ENCODE measurements around the gene PNPLA1.

Gene PNPLA1

GRCh38 chr6:36269834-36270705, at the start of gene PNPLA1:
PNPLA1 (plus strand) TSS chr6:36270060; CDS start chr6:36270460, 400 bp downstream.
- Mint-ChIP-seq H3K36me3 (no peaks in the 10 kb centered on the region), H3K27ac (no peak within 1 kb of the TSS), H3K4me1 (ENCODE audit: low read depth) (no peaks in the 10 kb centered on the region), H3K4me3 (no peak within 1 kb of the TSS), H3K9me3 (ENCODE audit: low read depth) (no peaks in the 10 kb centered on the region), H3K27me3 (no peaks in the 10 kb centered on the region)

- Mint-ChIP-seq H3K4me1 (ENCODE audit: low read depth) (no peaks in the 10 kb centered on the region), H3K36me3 (peaks cover 16% of the 10 kb centered on the region), H3K9me3 (ENCODE audit: low read depth) (no peaks in the 10 kb centered on the region), H3K4me3 (no peak overlapping the region), H3K27ac (no peak overlapping the region), H3K27me3 (no peaks in the 10 kb centered on the region)
Observed at GRCh38 chr6:36220226-36220625, 49.6 kb upstream of the PNPLA1 start.

DNA sequence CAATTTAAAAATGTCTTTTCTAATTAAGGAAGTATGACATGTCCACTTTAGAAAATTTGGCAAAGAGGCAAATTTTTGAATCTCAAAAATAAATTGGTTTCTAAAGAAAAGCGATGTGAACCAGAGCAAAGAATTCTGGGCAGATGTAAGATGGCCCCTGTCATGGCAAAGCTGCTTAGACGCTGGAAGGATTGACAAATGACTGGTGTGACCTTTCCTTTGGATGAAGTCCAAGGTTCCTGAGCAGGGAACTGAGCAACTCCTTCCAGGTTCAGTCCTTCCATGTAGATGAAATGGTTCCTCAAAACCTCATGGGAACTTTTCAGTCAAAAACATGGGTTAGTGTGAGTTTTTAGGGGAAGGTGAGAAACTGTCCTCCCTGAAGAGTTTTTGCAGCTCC, 48.2 kb upstream of the PNPLA1 start:
- Mint-ChIP-seq H3K27me3 (no peaks in the 10 kb centered on the region), H3K36me3 (peaks cover 12% of the 10 kb centered on the region), H3K4me3 (no peak overlapping the region), H3K9me3 (ENCODE audit: low read depth) (no peaks in the 10 kb centered on the region), H3K27ac (no peak overlapping the region), H3K4me1 (ENCODE audit: low read depth) (no peaks in the 10 kb centered on the region)

GRCh38 chr6:36222924-36223323, 46.9 kb upstream of the PNPLA1 start:
- Mint-ChIP-seq H3K4me3 (no peak overlapping the region), H3K27me3 (no peaks in the 10 kb centered on the region), H3K27ac (no peak overlapping the region), H3K36me3 (peaks cover 13% of the 10 kb centered on the region), H3K4me1 (ENCODE audit: low read depth) (no peaks in the 10 kb centered on the region), H3K9me3 (ENCODE audit: low read depth) (no peaks in the 10 kb centered on the region)

GRCh38 chr6:36223706-36224105, 46.2 kb upstream of the PNPLA1 start:
- no peak overlapping the region for H3K27ac Mint-ChIP-seq
- H3K27me3 Mint-ChIP-seq, result no peaks in the 10 kb centered on the region
- H3K4me1 Mint-ChIP-seq (ENCODE audit: low read depth), result no peaks in the 10 kb centered on the region
- H3K9me3 Mint-ChIP-seq (ENCODE audit: low read depth), result no peaks in the 10 kb centered on the region
- H3K36me3 Mint-ChIP-seq, result peaks cover 11% of the 10 kb centered on the region
- H3K4me3 Mint-ChIP-seq, result no peak overlapping the region

DNA sequence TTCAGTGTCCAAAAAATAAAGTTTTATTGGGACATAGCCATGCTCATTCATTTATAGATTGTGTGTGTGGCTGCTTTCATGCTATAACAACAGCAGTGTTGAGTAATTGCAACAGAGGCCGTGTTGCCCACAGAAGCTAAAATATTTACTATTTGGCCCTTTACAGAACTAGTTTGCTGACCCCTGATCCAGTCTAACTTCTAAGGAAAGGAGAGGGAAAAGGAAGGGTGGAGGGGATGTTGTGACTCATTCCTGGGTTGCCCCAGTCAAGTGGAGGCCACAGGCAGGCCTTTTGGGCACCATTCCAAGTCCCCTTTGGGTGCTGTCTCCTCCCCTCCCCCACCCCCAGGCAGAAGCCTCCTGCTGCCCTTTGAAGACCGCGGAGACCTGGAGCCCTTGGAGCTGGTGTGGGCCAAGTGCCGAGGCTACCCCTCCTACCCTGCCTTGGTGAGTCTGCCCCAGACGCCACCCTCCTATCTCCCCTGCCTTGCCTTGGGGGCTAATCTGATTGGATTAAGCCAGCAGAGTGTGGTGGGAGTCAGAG, 44.9 kb upstream of the PNPLA1 start:
- Mint-ChIP-seq H3K27ac (no peak overlapping the region), H3K9me3 (ENCODE audit: low read depth) (no peaks in the 10 kb centered on the region), H3K4me3 (no peak overlapping the region), H3K36me3 (peaks cover 8% of the 10 kb centered on the region), H3K4me1 (ENCODE audit: low read depth) (no peaks in the 10 kb centered on the region), H3K27me3 (no peaks in the 10 kb centered on the region)

DNA sequence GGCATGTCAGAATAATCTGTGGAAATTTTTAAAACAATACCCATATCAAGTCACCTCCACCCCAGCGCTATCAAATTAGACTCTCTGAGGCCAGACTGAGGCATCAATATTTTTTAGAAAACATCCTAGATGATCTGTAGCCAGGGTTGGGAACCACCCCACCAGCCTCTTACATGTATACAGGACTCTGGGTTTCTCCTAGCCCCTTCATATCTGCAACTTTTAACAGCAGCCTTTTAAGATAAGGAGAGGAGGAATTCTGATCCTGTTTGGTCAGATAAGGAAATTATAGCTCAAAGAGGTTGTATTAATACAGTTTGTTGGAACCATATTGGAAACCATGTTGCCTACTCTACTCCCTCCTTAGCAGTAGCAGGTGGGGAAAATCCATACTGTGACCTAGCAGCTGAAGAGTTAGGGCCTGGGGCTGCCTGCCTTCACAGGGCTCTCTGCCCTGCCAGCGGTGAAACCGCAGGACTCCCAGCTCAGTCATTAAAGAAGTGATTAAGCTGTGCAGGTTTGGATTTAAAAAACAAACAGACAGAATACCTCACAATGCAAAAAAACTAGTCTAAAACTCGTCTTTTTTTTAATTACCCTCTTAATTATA, 43.3 kb upstream of the PNPLA1 start:
- no peak overlapping the region for H3K27ac Mint-ChIP-seq
- H3K27me3 Mint-ChIP-seq, result no peaks in the 10 kb centered on the region
- H3K4me3 Mint-ChIP-seq, result no peak overlapping the region
- H3K36me3 Mint-ChIP-seq, result peaks cover 8% of the 10 kb centered on the region
- no peaks in the 10 kb centered on the region for H3K4me1 Mint-ChIP-seq (ENCODE audit: low read depth)
- no peaks in the 10 kb centered on the region for H3K9me3 Mint-ChIP-seq (ENCODE audit: low read depth)

DNA sequence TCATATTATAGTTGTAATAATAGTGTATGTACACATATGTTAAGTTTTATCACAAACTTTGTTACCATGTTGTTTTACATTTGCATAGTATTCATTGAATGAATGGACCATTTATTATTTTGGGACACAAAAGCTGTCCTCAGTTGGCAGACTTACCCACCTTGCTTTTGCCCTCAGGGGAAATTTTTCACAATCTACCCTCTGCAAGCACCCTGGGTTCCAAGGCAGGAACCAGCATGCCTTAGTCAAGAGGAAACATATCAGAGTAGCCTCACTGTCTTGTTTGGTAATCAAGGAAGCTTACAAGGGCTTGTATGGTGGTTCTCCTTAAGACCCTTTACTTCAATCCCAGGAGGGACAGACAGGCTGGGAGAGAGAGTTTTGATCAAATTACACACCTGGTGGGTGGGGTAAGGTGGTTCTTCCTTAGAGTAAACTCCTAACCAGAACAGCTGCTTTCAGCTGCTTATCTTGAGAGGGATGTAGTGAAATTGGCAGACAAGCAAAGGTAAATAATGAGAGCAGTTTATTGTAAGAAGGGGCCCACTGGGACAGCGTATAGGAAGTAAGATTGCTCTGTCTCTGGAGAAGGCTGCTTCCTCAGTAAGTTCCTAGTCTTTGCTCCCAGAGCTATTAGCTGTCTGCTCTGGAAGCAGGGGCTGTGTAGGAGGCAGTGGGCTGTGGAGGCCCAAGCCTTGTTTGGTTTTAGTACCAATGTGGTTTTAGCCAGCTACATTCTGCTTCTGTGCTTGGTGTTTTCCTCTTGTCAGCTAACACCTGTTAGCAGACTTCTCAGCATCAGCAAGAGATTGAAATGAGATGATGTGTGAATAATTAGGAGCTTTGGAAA, 42.3 kb upstream of the PNPLA1 start:
- no peak overlapping the region for H3K27ac Mint-ChIP-seq
- no peaks in the 10 kb centered on the region for H3K4me1 Mint-ChIP-seq (ENCODE audit: low read depth)
- no peak overlapping the region for H3K4me3 Mint-ChIP-seq
- H3K27me3 Mint-ChIP-seq, result no peaks in the 10 kb centered on the region
- H3K36me3 Mint-ChIP-seq, result peaks cover 4% of the 10 kb centered on the region
- no peaks in the 10 kb centered on the region for H3K9me3 Mint-ChIP-seq (ENCODE audit: low read depth)

DNA sequence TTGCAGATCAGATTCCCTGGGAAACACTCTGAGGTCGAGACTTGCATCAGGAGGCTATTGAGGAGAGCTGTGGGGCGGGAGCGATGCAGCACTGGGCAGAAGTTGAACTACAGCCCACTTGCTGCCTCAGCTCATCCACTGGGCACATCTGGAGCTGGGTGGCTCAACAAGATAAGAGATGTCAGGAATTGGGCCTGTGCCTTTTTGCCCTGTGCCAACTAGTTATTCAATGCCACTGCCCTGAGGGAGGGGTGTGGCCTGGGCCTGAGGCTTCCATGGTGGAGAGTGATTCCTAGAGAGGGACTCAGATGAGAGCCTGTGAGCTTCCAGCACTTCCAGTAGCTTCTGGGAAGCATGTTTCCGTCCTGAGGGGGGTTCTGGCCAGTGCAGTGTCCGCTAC, 40.6 kb upstream of the PNPLA1 start:
- Mint-ChIP-seq H3K36me3 (peaks cover 2% of the 10 kb centered on the region), H3K4me3 (no peak overlapping the region), H3K27ac (no peak overlapping the region), H3K27me3 (no peaks in the 10 kb centered on the region), H3K9me3 (ENCODE audit: low read depth) (no peaks in the 10 kb centered on the region), H3K4me1 (ENCODE audit: low read depth) (no peaks in the 10 kb centered on the region)

- Mint-ChIP-seq H3K36me3 (peaks cover 4% of the 10 kb centered on the region), H3K27ac (no peak overlapping the region), H3K4me1 (ENCODE audit: low read depth) (peaks cover 3% of the 10 kb centered on the region)
Observed at GRCh38 chr6:36230371-36230770, 39.5 kb upstream of the PNPLA1 start.

GRCh38 chr6:36232172-36232571, 37.7 kb upstream of the PNPLA1 start:
- Mint-ChIP-seq H3K4me3 (no peak overlapping the region), H3K36me3 (peaks cover 4% of the 10 kb centered on the region), H3K9me3 (ENCODE audit: low read depth) (no peaks in the 10 kb centered on the region), H3K4me1 (ENCODE audit: low read depth) (peaks cover 3% of the 10 kb centered on the region), H3K27ac (no peak overlapping the region), H3K27me3 (no peaks in the 10 kb centered on the region)

More at GRCh38 chr6:36230371-36230770, 39.5 kb upstream of the PNPLA1 start:
- no peaks in the 10 kb centered on the region for H3K9me3 Mint-ChIP-seq (ENCODE audit: low read depth)
- H3K27me3 Mint-ChIP-seq, result no peaks in the 10 kb centered on the region
- no peak overlapping the region for H3K4me3 Mint-ChIP-seq

DNA sequence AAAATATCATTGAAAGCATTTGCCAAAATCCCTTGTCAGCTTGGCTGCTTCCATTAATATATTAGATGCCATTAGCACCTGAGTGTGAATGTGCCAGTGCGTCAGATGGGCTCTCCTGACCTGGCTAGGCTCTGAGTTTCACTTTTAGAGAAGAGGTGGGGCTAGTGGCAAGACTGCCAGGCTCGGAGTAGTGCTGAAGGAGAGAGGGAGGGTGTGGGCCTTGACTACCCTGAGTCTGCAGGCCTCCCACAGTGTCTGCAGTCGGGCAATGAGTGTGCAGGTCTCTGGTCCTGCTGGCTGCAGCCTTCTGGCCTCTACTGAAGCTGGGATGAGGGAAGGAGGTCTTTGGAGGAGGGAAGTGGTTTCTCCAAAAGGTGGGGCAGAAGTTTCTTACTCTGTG, 34.6 kb upstream of the PNPLA1 start:
- H3K4me1 Mint-ChIP-seq (ENCODE audit: low read depth), result peaks cover 3% of the 10 kb centered on the region
- no peaks in the 10 kb centered on the region for H3K27me3 Mint-ChIP-seq
- no peaks in the 10 kb centered on the region for H3K9me3 Mint-ChIP-seq (ENCODE audit: low read depth)
- no peak overlapping the region for H3K4me3 Mint-ChIP-seq
- H3K36me3 Mint-ChIP-seq, result peaks cover 4% of the 10 kb centered on the region
- H3K27ac Mint-ChIP-seq, result no peak overlapping the region

DNA sequence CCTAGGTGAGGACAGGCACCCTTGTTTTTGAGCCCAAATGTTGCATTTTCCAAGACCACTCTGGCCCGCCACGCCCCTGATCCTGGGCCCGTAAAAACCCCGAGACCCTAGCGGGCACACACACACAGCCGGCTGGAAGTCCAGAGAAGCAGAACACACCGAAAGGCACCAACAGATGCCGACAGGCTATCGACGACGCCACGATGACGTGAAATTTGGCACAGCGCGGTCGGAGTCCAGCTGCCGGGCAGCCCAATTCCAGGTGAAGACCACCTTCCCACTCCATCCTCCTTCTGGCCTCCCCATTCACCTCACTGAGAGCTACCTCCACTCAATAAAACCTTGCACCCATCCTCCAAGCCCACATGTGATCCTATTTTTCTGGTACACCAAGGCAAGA, 34.0 kb upstream of the PNPLA1 start:
- H3K9me3 Mint-ChIP-seq (ENCODE audit: low read depth), result no peaks in the 10 kb centered on the region
- H3K27ac Mint-ChIP-seq, result no peak overlapping the region

DNA sequence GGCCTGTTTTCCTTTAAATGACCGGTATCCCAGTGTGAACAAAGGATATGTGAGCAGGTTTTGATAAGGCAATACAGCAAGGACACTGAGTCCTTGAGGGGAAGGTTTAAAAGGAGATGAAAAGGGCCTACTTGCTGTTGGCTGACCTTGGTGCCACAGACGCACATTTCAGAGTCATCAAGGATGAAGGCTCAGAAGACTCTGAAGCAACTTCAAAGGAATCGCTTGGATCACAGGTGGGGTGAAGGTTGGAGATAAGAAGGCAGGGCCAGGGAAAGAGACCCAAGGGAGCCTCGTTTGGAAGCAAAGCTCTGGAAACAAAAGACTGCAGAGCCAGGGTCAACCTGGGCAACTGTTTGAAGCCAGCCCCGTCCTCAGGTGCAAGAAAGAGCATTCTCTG, 30.1 kb upstream of the PNPLA1 start:
- Mint-ChIP-seq H3K27me3 (peaks cover 3% of the 10 kb centered on the region), H3K4me1 (ENCODE audit: low read depth) (peaks cover 7% of the 10 kb centered on the region), H3K36me3 (peaks cover 8% of the 10 kb centered on the region), H3K27ac (no peak overlapping the region), H3K9me3 (ENCODE audit: low read depth) (no peaks in the 10 kb centered on the region), H3K4me3 (no peak overlapping the region)

More for the DNA sequence above, 34.0 kb upstream of the PNPLA1 start:
- Mint-ChIP-seq H3K4me3 (no peak overlapping the region), H3K27me3 (no peaks in the 10 kb centered on the region), H3K4me1 (ENCODE audit: low read depth) (peaks cover 3% of the 10 kb centered on the region), H3K36me3 (peaks cover 4% of the 10 kb centered on the region)

- peaks cover 5% of the 10 kb centered on the region for H3K36me3 Mint-ChIP-seq
- no peaks in the 10 kb centered on the region for H3K9me3 Mint-ChIP-seq (ENCODE audit: low read depth)
- H3K27ac Mint-ChIP-seq, result no peak overlapping the region
- peaks cover 13% of the 10 kb centered on the region for H3K4me1 Mint-ChIP-seq (ENCODE audit: low read depth)
- peaks cover 3% of the 10 kb centered on the region for H3K27me3 Mint-ChIP-seq
- H3K4me3 Mint-ChIP-seq, result no peak overlapping the region
Observed at GRCh38 chr6:36241728-36242127, 28.1 kb upstream of the PNPLA1 start.
